HEK293 (cell line): ENCODE data around the gene CASZ1.

ENCODE experiments used
- HOXD13 ChIP-seq: sonication (generic); formaldehyde crosslinking; IDR thresholded peaks from 2 replicates; pipeline ENCODE4 v1.8.0; 2022; ENCODE audit warnings: missing genetic modification reagents, borderline replicate concordance
- SCRT2 ChIP-seq: fragments of 450-650 bp; formaldehyde crosslinking; IDR thresholded peaks from 2 replicates; pipeline ENCODE4 v1.5.1; 2016; ENCODE audit warnings: missing biosample characterization, missing genetic modification characterization
- ZNF112 ChIP-seq: fragments of 450-650 bp; formaldehyde crosslinking; IDR thresholded peaks from 2 replicates; pipeline ENCODE4 v1.5.0; 2017; ENCODE audit warnings: missing biosample characterization, missing genetic modification characterization
- ZNF24 ChIP-seq: fragments of 450-650 bp; formaldehyde crosslinking; IDR thresholded peaks from 2 replicates; pipeline ENCODE4 v1.5.1; 2016; ENCODE audit warnings: missing biosample characterization, missing genetic modification characterization
- ZSCAN30 ChIP-seq: fragments of 450-650 bp; IDR thresholded peaks from 2 replicates; pipeline ENCODE4 v1.5.1; 2018; ENCODE audit warnings: missing biosample characterization, mild to moderate bottlenecking, missing genetic modification characterization, moderate library complexity
- TF ChIP-seq, protein P1 (sequence below): fragments of 450-650 bp; formaldehyde crosslinking; IDR thresholded peaks from 2 replicates; pipeline ENCODE4 v1.5.1; 2016; ENCODE audit warnings: missing biosample characterization, missing genetic modification characterization

GRCh38 chr1:10649517-10650201 is 146.8 kb downstream of the CASZ1 start:
- TF ChIP-seq SCRT2 = no peak
- no peak for TF ChIP-seq ZNF24 (tag by site-specific recombination)
- TF ChIP-seq, protein P1, sequence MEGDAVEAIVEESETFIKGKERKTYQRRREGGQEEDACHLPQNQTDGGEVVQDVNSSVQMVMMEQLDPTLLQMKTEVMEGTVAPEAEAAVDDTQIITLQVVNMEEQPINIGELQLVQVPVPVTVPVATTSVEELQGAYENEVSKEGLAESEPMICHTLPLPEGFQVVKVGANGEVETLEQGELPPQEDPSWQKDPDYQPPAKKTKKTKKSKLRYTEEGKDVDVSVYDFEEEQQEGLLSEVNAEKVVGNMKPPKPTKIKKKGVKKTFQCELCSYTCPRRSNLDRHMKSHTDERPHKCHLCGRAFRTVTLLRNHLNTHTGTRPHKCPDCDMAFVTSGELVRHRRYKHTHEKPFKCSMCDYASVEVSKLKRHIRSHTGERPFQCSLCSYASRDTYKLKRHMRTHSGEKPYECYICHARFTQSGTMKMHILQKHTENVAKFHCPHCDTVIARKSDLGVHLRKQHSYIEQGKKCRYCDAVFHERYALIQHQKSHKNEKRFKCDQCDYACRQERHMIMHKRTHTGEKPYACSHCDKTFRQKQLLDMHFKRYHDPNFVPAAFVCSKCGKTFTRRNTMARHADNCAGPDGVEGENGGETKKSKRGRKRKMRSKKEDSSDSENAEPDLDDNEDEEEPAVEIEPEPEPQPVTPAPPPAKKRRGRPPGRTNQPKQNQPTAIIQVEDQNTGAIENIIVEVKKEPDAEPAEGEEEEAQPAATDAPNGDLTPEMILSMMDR (tag by site-specific recombination) = no peak
- TF ChIP-seq ZNF112 = no peak
- TF ChIP-seq ZSCAN30 (tag by site-specific recombination) = no peak
- TF ChIP-seq HOXD13 = no peak
